GM19395 (cell line): ENCODE measurements around the gene ACBD3.
A peak's percentile ranks its signal among the peaks of the same experiment; 100 is the strongest.

Experiments used
- ATAC-seq: cut with Tn5 transposase; IDR thresholded peaks from one replicate; pipeline ENCODE4 v1.9.1; 2021; ENCODE audit warnings: mild to moderate bottlenecking, moderate library complexity; ENCODE audit not compliant: unreplicated experiment

ACBD3 gene

DNA sequence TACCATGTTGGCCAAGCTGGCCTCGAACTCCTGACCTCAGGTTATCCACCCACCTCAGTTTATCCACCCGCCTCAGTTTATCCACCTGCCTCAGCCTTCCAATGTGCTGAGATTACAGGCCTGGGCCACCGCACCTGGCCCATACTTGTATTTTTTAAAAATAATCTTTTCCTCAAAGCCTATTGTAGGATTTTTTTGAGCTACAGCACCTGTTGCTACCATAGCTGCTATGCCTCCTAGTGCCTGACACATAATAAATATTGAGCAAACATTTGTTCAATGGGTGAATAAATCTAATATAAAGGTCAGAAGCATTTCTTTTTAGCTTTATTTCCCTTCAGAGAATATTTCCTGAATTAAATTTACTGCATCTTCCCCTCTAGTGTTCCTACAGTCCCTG is 15.7 kb upstream of the ACBD3 start:
- no peak for ATAC-seq

DNA sequence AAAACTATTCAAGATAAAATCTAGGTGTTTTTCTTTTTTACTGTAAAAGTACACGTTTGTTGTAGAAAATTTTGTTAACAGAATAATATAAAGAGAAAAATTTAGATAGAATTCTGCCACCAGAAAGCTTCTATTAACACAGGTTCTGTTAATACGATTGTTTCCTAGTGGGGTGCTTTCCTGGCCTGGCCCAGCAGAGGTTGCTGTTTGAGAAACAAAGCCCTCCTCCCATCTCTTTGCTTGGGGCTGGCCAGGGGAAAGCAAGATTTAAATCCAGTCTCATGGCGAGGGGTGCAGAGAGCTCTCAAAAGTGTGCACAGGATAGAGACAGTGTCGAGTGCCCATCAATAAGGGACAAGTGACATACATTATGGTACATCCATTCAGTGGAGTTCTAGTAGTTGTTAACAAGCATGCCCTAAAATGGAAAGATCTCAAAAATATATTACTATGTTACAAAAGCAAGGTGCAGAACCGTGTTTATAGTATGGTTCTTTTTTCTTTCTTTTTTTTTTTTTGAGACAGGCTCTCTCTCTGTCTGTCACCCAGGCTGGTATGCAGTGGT is 14.6 kb upstream of the ACBD3 start:
- peak; percentile 57 for ATAC-seq

DNA sequence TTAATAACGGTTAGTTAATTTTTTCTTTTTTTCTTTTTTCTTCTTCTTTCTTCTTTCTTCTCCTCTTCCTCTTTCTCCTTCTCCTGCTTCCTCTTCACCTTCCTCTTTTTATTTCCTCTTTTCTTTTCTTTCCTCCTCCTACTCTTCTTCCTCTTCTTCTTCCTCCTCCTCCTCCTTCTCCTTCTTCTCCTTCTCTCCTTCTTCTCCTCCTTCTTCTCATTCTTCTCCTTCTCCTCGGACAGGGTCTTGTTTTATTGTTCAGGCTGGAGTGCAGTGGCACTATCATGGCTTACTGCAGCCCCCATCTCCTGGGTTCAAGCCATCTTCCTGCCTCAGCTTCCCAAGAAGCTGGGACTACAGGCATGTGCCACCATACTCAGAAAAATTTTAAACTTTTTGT is 13.4 kb upstream of the ACBD3 start:
- no peak for ATAC-seq

DNA sequence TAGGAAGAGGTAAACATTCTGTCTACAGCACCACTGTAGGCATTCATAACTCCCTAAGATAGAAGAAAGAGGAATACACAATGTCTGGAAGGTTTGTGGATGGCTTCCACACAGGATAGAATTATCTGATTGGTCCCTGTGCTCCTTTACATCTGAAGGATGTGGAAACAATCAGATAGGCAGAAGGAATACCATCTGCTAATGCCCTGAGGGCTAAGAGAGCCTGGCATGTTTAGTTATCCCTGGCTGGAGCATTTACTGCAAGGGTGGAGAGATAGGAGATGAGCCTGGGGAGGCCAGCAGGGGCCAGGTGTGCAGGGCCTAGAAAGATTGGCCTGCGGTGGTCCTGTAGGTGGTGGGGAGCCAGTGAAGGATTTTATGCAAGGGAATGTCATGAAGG is 8.6 kb upstream of the ACBD3 start:
- no peak for ATAC-seq

DNA sequence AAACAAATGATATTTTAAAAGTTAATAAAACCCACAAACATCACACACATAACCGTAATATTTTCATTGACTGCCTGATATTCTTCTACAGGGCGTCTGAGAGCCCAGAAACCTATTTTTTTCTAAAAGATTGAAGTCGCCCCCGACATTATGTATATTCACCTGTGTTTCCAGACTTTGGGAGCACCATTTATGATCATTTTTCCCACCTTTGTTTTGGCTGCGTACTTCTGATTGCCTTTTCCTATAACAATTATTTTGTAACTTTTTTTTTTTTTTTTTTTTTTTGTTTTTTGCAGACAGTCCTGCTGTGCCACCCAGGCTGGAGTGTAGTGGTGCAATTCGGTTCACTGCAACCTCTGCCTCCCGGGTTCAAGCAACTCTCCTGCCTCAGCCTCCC is 839 bp upstream of the ACBD3 start:
- no peak for ATAC-seq

DNA sequence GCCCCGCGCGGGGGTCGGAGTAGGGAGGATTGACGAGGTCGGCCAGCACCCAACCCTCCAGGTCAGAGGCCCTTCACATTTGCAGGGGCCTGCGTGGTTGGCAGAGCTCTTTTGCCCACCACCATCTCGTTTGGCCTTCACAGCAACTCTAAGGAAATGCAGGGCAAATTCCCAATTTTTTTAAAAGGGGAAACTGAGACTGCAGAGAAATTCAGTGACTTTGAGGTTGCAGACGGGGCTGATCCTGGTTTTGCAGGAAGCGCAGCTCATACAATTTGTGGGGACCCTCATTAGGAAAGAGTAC is 430 bp upstream of the ACBD3 start:
- no peak for ATAC-seq

DNA sequence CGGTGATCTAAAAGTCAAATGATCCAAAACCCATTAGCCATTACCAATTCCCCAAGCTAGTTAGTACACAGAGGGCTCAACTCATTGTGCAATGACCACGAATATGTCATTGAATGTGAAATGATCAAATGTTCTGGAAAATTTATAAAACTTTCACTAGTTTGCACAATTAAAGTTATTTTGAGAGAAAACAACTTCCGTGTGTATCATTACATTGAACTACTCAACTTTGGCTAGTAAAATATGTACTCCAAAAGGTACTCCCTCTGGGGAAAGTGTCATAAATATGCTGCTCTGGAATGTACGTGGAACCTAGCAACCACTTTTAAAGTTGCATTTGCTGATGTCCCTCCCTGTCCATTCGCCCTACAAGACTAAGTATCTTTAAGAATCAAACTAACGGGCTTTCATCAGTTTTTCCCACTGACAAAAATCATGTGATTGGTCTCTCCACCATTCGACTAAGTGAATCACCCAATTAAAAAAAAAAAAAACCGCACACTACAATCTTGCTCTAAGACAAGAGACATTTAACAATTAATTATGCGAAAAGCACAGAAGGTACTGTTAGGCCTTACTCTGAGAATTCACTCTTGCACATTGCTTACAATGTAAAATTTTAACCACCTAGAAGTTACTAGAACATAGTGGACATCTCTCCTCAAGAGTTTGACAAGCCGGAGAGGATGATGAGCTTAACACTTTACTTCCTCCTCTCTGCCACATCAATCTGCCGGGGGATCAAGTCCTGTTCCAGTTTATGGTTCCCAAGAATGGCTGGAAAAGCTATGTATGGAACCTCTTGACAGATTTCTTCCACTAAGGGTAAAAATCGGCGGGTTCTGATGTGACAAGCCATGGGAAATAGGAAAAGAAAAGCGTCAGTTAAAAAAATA is 1.2 kb downstream of the ACBD3 start:
- no peak for ATAC-seq

DNA sequence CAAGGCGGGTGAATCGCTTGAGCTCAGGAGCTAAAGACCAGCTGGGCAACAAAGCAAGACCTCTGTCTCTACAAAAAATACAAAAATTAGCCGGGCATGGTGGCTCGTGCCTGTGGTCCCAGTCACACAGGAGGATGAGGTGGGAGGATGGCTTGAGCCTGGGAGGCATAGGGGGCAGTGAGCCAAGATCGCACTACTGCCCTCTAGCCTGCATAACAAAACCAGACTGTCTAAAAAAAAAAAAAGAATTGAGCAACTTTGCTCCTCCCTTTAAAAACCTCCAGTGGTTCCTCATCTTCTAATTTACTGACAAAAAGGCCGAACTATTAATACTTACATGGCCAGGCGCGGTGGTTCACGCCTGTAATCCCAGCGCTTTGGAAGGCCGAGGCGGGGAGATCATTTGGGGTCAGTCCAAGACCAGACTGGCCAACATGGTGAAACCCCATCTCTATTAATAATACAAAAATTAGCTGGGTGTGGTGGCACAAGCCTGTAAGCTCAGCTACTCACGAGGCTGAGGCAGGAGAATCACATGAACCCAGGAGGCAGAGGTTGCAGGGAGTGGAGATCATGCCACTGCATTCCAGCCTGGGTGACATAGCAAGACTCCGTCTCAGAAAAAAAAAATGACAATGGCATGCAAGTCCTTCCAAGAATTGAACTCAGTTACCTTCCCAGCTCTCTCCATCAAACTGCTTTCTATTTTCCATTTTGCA is 4.4 kb downstream of the ACBD3 start:
- ATAC-seq: no peak

DNA sequence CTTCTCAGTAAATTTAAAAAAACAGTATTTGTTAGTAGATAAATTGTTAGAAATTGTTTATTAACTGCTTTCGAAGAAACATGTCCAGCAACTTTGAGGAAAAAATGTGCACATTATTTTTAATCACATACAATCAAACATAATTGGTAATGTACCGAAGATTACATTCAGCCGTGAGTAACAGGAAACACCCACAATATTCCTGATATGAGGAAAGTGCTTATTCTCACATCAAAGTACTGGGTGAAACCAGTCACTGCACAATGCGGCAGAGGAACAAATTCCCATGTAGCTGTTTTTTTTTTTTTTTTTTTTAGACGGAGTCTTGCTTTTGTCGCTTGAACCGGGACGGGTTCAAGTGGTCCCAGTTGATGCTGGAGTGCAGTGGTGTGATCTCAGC is 9.7 kb downstream of the ACBD3 start:
- no peak for ATAC-seq

DNA sequence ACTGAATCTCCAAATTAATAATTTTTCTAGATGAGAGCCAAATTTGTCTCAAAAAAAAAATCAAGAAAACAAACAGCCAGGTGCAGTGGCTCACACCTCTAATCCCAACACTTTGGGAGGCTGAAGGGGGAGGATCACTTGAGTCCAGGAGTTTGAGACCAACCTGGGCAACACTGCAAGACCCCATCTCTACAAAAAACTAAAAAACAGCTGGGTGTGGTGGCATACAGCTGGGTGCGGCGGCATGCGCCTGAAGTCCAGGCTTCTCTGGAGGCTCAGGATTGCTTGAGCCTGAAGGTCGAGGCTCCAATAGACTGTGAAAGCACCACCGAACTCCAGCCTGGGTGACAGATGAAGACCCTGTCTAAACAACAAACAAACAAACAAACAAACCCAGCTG is 14.0 kb downstream of the ACBD3 start:
- no peak for ATAC-seq

DNA sequence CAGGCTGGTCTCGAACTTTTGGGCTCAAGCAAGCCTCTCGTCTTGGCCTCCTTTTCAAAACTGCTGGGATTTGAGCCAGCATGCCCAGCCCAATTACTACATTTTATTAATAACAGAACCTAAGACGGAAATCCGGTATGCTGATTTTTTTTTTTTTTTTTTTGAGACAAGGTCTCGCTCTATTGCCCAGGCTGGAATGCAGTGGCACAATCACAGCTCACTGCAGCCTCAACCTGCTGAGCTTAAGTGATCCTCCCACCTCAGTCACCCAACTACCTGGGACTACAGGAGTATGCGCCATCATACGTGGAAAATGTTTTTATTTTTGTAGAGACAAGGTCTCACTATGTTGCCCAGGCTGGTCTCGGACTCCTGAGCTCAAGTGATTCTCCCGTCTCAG is 20.2 kb downstream of the ACBD3 start:
- ATAC-seq: no peak

DNA sequence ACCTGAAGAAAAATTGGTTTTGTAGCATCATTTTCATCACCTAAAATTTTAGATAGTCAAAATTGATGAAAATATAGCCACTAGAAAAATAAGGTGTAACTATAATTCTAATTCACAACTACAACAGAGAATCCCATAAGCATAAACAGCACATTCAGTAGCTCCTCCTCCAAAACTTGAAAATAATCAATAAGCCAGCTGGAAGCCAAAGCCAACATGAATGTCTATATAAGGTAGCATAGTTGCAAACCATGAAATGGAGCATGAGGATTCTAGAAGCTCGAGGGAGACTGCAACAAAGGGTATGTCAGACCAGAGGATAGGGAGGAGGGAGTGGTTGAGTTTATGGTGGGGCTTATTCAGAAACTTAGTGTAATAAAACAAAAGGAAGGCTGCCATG is 22.4 kb downstream of the ACBD3 start:
- ATAC-seq: no peak

DNA sequence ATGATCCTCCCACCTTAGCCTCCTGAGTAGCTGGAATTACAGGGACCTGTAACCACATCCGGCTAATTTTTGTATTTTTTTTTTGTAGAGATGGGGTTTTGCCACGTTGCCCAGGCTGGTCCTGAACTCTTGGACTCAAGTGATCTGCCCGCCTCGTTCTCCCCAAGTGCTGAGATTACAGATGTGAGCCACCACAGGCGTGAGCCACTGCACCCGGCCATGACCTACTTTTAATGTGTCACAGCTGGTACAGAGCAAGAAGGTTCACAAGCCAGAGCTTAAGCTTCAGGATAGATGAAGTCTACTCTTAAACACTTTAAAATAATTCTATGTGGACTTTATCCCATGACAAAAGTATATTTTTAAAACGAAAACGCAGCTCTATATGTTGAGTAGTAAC is 23.6 kb downstream of the ACBD3 start:
- no peak for ATAC-seq

DNA sequence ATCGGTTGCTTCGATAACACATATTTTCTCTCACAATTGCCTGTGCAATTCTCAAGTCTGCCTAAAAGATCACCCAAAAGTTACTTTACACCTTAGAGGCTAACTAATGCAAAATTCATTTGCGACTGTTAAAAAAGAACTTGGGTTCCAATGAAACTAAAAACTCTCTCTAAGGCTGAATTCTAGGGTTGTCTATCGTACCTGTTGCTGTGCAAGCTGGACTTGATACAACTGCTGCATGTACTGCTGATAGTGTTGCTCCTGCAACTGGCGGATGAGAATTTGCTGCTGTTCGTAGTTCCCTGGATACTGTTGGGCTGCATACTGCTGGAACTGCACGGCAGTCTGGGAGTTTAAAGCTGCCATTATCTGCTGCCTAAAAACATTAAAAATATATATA is 27.6 kb downstream of the ACBD3 start:
- no peak for ATAC-seq

DNA sequence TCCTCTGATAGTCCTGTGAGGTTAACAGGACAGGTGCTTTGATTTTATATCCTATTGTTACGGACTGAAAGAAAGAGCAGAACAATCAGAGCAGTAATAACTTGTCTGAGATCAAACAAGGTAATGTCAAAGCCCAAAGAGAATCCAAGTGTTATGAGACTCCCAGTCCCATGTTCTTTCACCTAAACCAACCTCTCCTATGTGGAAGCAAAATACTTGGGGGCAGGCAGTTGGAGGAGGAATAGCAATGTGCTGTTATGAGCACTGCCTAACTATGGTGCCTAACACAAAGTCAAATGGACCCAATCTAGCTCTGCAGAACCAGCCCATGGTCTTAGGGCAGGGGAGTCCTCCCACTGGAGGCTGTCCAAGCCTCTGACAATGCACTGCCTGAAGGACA is 28.1 kb downstream of the ACBD3 start:
- no peak for ATAC-seq

DNA sequence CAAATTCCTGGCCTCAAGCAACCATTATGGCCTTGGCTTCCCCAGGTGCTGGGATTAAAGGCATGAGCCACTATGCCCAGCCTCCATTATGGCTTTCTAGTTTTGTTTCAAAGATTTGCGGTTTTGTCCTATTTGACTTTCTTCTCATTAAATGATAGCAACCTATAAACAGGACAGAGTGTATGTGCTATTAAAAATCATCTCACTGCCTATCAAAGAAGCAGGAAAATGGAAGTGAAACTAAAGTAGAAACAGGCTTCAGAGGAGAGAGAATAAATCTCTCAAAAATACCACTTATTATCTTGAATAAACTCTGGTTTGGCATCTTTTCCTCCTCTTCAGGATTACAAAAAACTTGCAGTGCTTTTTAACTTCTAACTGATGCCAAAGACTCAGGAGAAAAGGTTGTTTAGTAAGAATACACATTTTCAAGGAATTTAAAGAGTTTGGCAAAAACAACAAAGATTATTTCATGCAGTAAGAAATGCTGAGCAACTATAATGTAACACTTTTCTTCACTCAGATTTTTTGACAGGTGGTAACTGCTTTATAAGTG is 28.7 kb downstream of the ACBD3 start:
- ATAC-seq: no peak

DNA sequence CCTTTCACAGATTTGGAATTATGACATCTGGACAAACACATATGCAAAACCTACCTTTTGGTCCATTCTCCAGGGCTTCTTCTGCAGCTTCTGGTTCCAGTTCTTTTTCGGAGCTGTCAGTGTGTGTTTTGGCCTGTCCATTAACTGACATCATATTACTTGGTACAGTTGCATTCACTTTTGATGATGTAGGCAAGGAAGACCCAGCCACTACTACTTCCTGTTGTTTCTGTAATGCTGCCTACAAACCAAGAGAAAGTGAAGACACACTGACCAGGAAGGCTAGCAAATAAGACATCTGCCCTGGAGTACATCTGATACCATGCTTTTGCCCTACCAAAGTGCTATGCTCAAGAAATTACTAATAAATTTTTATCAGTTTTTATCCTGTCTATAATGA is 31.9 kb downstream of the ACBD3 start:
- ATAC-seq: no peak

DNA sequence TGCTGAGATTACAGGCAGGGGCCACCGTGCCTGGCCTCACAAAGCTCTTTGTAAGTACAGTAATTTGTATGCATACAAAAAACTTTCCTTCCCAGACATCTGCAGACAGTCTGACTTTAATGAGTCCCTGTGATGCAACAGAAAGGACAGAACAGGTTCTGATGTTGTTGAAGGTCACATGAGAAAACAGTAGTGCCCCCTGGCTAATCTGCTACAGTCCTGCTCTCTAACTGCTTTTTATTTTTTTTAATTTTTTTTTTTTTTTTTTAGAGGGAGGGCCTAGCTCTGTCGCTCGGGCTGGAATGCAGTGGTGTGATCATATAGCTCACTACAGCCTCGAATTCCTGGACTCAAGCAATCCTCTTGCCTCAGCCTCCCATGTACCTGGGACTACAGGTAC is 36.7 kb downstream of the ACBD3 start:
- ATAC-seq: no peak

DNA sequence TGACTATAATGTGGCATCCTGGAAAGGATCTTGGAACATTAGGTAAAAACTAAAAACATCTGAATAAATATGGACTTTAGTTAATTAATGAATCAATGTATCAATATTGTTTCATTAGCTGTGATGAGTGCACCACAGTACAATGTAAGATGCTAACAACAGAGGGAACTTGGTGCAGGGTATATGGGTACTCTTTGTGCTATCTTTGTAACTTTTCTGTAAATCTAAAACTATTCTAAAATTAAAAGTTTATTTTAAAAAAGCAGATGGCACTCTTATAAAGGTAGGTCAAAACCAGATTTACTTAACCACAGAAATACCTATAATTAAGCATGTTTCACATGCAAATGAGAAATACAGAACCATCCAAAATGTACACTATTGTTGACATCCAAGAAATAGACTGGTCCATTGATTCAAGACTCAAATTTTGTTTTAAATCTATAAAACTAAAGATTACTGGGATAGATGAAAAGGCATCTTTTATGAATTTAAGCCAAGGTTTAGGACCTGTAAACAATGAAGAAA is 38.4 kb downstream of the ACBD3 start:
- ATAC-seq: no peak

DNA sequence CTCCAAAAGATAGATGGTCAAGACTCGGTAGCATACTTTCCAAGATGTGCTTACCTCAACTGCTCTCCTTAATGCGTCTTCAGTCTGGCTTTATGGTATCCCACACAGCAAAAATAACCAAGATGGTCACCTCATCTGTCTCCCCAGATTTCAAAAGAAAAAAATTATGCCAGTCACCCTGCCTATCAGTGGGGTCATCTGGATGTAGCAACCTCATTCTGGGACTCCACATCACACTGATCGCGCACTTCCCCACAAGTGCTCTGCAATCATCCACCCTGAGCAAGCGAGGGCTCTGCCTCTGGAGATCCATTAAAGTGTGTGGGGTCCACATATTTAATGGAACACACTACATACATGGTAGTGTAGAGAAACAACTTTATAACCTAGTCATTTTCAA is 42.5 kb downstream of the ACBD3 start:
- no peak for ATAC-seq

DNA sequence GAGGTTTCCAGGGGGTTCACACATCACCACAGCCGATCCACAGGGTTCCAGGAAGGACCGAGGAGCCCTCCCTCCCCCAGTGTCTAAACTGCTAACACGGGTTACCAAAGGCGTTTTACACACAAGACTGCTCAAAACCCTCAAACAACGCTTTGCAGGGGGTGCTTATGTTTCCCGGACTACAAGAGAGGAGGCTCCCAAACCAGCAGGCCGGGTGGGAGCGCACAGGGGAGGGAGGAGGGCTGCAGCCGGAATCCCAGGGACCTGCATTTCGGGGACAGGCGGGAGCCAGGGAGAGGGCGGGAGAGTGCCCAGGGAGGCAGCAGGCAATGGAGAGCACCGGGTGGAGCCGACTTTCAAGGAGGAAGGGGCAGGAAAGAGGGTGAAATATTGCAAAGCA is 50.8 kb downstream of the ACBD3 start:
- ATAC-seq: no peak
